Large intestine (tissue), 12 donors: ENCODE results near the gene MRTO4. TPM values are rescaled to one million over a fixed set of nuclear protein-coding genes. Genes with fewer than 3 reads are reported as not detected.
A peak's percentile ranks its signal among the peaks of the same experiment; 100 is the strongest.

Experiments used
- DNase-seq, 2 donors: peaks; one replicate each; pipeline versions ENCODE4 v3.0.0 to v3.0.0-alpha.2; 2013
- H3K27ac ChIP-seq: one replicate; pipeline ENCODE4 v1.5.1; 2013; ENCODE audit warnings: low read length
- H3K27me3 ChIP-seq: 2 replicates; pipeline ENCODE4 v1.6.1; 2013; ENCODE audit warnings: low read length; ENCODE audit not compliant: control insufficient read depth, insufficient read depth
- H3K36me3 ChIP-seq: 2 replicates; pipeline ENCODE4 v1.6.1; 2013; ENCODE audit warnings: low read length; ENCODE audit not compliant: control insufficient read depth, insufficient read depth
- H3K4me1 ChIP-seq: one replicate; pipeline ENCODE4 v1.6.1; 2013; ENCODE audit warnings: low read length; ENCODE audit not compliant: control insufficient read depth, insufficient read depth
- H3K4me3 ChIP-seq: one replicate; pipeline ENCODE4 v1.5.1; 2013; ENCODE audit warnings: low read length
- H3K9me3 ChIP-seq: one replicate; pipeline ENCODE4 v1.6.1; 2013; ENCODE audit warnings: mild to moderate bottlenecking, low read depth, low read length, moderate library complexity; ENCODE audit not compliant: control insufficient read depth
- WGBS: methylation state at CpG from one replicate; pipeline ENCODE4 v1.1.5; 2013; ENCODE audit warnings: low lambda C conversion rate; ENCODE audit not compliant: insufficient coverage; 5-methylcytosine and 5-hydroxymethylcytosine counted together
- long read RNA-seq, 11 donors: transcript quantifications; one replicate each; lab custom pipeline, GENCODE V29; 2026
- polyA plus RNA-seq: library from polyadenylated mRNA; unstranded; fragments of 120-200 nt; gene quantifications from one replicate; pipeline ENCODE4 v1.2.1, GENCODE V29; 2013

Gene MRTO4
- 27.4 TPM for polyA plus RNA-seq
- long read RNA-seq, donor 1, transcript MRTO4-201 (8 exons, 2,315 nt), result major isoform, 6 of 6 reads
- long read RNA-seq, donor 1, partial matches to known transcripts, result 0 of 6 reads
- long read RNA-seq, donor 1, other reads (novel, unspliced or antisense), result 0 of 6 reads
- long read RNA-seq, donor 2, transcript MRTO4-201 (8 exons, 2,315 nt), result major isoform, 15 of 20 reads
- long read RNA-seq, donor 2, partial matches to known transcripts, result 0 of 20 reads
- long read RNA-seq, donor 2, other reads (novel, unspliced or antisense), result 5 of 20 reads
- long read RNA-seq, donor 3, result 0 reads
- long read RNA-seq, donor 4, partial matches to known transcripts, result 0 of 2 reads
- long read RNA-seq, donor 4, other reads (novel, unspliced or antisense), result 0 of 2 reads
- long read RNA-seq, donor 5, partial matches to known transcripts, result 0 of 6 reads
- long read RNA-seq, donor 5, other reads (novel, unspliced or antisense), result 0 of 6 reads
- long read RNA-seq, donor 6, transcript MRTO4-201 (8 exons, 2,315 nt), result major isoform, 13 of 13 reads
- long read RNA-seq, donor 6, partial matches to known transcripts, result 0 of 13 reads
- long read RNA-seq, donor 6, other reads (novel, unspliced or antisense), result 0 of 13 reads
- long read RNA-seq, donor 7, transcript MRTO4-201 (8 exons, 2,315 nt), result major isoform, 6 of 6 reads
- long read RNA-seq, donor 7, partial matches to known transcripts, result 0 of 6 reads
- long read RNA-seq, donor 7, other reads (novel, unspliced or antisense), result 0 of 6 reads
- long read RNA-seq, donor 8, transcript MRTO4-201 (8 exons, 2,315 nt), result major isoform, 7 of 9 reads
- long read RNA-seq, donor 8, partial matches to known transcripts, result 0 of 9 reads
- long read RNA-seq, donor 8, other reads (novel, unspliced or antisense), result 0 of 9 reads
- long read RNA-seq, donor 9, transcript MRTO4-201 (8 exons, 2,315 nt), result major isoform, 11 of 12 reads
- long read RNA-seq, donor 9, partial matches to known transcripts, result 0 of 12 reads
- long read RNA-seq, donor 9, other reads (novel, unspliced or antisense), result 0 of 12 reads
- long read RNA-seq, donor 10, transcript MRTO4-201 (8 exons, 2,315 nt), result major isoform, 9 of 119 reads
- long read RNA-seq, donor 10, partial matches to known transcripts, result 105 of 119 reads
- long read RNA-seq, donor 10, other reads (novel, unspliced or antisense), result 5 of 119 reads
- long read RNA-seq, donor 11, transcript MRTO4-201 (8 exons, 2,315 nt), result major isoform, 9 of 9 reads
- long read RNA-seq, donor 11, partial matches to known transcripts, result 0 of 9 reads
- long read RNA-seq, donor 11, other reads (novel, unspliced or antisense), result 0 of 9 reads

DNA sequence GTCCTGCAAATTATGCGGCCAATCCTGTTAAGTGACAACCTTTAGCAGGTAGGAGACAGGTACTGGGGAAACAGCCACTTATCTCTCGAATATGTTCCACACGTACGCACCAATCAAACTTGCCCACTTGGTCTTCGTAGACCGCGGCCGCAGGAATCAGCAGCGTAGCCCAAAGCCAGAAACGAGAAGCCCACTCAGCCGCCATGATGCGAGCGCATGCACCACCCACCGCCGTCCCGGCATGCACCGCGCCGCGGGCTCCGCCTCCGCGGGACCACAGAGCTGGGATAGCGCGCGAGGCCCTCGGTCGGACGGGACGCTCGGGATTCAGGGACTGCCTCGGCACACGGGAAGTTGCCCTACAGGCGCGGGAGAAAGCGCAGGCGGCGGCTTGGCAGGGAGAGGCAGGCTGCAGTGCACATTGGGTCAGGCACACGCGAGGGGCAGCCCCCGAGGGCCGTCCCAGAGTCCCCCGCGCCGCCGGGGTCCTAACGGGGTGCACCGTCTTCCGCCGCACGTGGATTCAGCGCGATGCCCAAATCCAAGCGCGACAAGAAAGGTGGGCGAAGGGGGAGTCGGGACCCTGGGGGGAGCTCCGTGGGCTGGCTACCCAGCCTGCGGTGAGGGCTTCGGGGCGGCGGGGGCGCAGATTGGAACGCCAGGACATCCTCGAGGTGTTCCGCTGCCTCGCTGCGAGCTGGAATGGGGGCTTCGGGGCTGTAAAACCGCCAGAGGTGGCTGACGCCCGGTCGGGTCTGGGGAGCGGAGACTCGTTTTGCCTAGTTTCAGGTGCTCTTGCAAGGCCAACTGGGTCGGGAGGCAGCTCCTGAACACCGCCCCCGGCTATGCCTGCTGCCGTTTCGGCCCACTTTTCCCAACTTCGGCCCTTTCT lies at the start of gene MRTO4, which contains the start of gene EMC1:
Gene MRTO4, plus strand, starts transcription at position 501 of the 892 bp plus-strand sequence. Its CDS starts 31 bp downstream, at position 532.
Gene EMC1, minus strand, starts transcription at position 220 of the 892 bp plus-strand sequence. Its CDS starts 15 bp downstream, at position 205.
- no CpG with 5 or more reads among the region's 81 CpGs for WGBS
- no peaks in the 10 kb centered on the region for H3K27me3 ChIP-seq
- H3K4me3 ChIP-seq, result peak within 1 kb of the TSS; percentile 61
- DNase-seq, result peak; percentile 71 to 90
- peak within 1 kb of the TSS; percentile 94 for H3K27ac ChIP-seq
- peaks cover 19% of the 10 kb centered on the region for H3K36me3 ChIP-seq
- no peaks in the 10 kb centered on the region for H3K9me3 ChIP-seq
- H3K4me1 ChIP-seq, result peaks cover 12% of the 10 kb centered on the region

DNA sequence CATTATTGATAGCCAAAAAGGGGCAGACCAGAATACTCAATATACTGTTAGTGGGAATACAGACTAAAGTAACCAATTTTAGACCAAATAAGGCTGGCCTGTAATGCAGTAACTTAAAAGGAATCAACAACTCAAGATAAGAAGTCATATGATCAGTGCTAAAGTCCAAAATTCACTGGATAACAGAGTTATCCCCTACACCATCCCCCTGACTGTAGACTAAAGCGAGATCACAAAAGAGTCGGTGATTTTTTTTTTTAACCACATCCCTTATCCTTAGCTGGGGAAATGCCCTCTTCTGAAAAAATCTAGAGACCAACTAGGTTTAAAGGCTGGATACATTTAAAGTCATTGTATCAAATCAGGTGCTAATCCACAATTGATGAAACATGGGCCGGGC lies 49.2 kb upstream of the MRTO4 start:
- Histone ChIP-seq H3K9me3 (no peaks in the 10 kb centered on the region), H3K27ac (peak overlapping the region; percentile 62), H3K4me3 (no peak overlapping the region), H3K4me1 (peaks cover 18% of the 10 kb centered on the region), H3K27me3 (no peaks in the 10 kb centered on the region), H3K36me3 (peaks cover 29% of the 10 kb centered on the region)
- peak; percentile 38 to 69 for DNase-seq
- 33% methylated on average over 1 of the region's 3 CpGs for WGBS

DNA sequence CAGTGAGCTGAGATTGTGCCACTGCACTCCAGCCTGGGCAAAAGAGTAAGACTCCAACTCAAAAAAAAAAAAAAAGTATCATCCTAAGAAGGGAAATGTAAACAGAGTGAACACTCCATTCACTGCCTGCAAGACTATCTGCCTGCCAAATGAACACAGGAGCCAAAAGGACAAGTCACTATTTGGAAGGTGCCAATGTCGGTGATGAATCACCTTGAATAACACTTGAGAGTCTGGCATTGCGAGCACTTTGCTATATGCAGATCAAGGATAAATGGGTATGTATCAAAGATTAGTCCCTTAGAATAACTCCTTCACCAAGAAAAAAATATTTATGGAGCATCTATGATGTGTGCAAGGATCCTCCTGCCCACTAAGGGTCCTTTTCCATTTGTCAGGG lies 48.2 kb upstream of the MRTO4 start:
- no peak for DNase-seq
- Histone ChIP-seq H3K4me3 (no peak overlapping the region), H3K4me1 (peaks cover 18% of the 10 kb centered on the region), H3K27ac (no peak overlapping the region), H3K9me3 (no peaks in the 10 kb centered on the region), H3K27me3 (no peaks in the 10 kb centered on the region), H3K36me3 (peaks cover 18% of the 10 kb centered on the region)
- no CpG with 5 or more reads among the region's 2 CpGs for WGBS

DNA sequence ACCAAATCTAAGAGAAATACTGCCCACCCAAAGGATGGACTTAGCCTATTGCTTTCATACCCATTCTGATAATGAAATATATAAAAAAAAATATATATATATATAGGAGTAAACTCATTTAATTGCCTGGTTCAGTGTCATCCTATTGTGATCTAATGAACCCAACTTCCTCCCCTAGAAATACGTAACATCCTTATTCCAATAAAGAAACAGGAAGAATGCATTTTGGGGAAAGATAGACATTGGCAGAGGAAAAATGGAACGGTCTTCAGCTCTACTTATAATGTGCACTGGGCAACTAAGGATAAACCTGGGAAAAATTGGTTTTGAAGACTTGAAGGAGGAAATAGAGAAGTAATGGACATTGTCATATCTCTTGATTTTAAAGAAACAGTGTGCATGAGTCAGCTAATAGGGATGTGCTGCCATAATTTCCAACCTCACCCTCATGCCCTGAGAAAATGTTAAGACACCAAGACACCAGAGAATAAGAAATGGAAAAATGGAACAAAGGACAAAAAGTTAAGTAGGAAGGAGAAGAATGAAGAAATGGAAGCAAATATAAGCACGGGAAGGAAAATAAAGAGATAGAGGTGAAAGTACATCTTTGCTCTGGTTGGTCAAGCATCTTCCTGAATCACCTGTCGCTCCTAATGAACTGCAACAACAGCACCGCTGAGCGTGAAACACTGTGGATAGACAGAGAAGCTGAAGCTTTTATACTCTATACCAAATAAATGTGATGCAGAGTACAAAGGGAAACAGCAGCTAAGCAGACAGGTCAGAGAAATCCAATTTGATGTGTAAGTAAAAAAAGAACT lies 46.9 kb upstream of the MRTO4 start:
- H3K4me1 ChIP-seq, result peaks cover 22% of the 10 kb centered on the region
- no peaks in the 10 kb centered on the region for H3K27me3 ChIP-seq
- DNase-seq, result no peak
- peaks cover 6% of the 10 kb centered on the region for H3K36me3 ChIP-seq
- no peaks in the 10 kb centered on the region for H3K9me3 ChIP-seq
- no peak overlapping the region for H3K4me3 ChIP-seq
- WGBS, result 90% methylated on average over 2 of the region's 6 CpGs
- H3K27ac ChIP-seq, result no peak overlapping the region

DNA sequence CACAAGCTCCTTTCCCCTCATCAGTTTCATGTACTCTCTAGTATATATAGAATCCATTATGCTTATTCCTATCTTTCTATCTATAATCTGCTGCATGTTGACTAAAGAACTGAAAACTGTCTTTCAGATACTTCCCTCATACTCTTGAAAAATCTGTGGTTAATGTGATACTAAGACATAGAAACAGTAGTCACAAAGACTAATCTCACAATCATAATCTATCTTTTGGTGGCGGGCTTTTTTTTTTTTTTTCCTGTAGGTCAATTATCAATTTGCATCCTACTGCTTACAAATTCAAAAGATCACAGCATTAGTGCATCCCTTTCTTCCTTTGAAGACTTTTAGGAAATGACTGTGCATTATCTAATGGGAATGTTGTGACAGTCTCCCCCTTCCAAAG lies 46.2 kb upstream of the MRTO4 start:
- WGBS, result no CpG with 5 or more reads among the region's 1 CpG
- Histone ChIP-seq H3K9me3 (no peaks in the 10 kb centered on the region), H3K4me1 (peaks cover 22% of the 10 kb centered on the region), H3K36me3 (peaks cover 4% of the 10 kb centered on the region), H3K27ac (no peak overlapping the region), H3K27me3 (no peaks in the 10 kb centered on the region), H3K4me3 (no peak overlapping the region)
- no peak for DNase-seq

DNA sequence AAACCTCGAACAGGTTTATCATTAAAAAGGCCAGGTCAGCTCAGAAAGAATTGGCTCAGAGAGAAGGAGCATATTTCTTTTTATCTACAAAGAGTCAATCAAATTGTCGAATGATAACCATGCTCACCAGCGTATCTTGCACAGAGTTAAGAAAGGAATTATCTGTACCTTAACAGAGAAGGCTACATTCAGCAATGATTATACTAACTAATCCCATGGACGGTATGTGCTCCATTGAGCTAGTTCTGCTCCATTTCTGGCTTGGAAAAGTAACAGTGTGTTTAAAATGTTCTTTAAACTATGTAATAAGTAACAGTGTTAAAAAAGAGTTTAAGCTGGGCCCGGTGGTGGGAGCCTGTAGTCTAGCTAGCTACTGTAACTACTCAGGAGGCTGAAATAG lies 45.8 kb upstream of the MRTO4 start:
- Histone ChIP-seq H3K36me3 (peaks cover under 1% of the 10 kb centered on the region), H3K4me1 (peaks cover 22% of the 10 kb centered on the region), H3K27ac (no peak overlapping the region)

DNA sequence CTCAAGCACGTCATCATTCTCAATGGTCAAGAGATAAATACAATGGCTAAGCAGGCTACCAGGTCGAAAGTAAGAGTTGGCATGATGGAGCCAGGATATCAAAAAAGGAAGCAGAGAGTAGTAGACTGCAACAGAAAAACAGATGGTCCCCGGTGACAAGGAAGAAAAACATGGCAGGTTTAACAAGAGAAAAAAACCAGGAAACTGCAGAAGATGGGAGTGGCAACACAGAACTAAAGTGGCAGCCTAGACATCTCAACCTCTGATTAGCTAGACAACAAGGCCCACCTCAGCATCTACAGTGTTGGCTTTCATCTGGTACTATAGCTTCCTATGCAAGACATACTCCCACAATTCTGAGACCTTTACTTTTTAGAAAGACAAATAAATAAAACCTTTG lies 44.7 kb upstream of the MRTO4 start:
- Histone ChIP-seq H3K4me1 (peaks cover 25% of the 10 kb centered on the region), H3K4me3 (no peak overlapping the region), H3K27ac (no peak overlapping the region), H3K9me3 (no peaks in the 10 kb centered on the region), H3K36me3 (no peaks in the 10 kb centered on the region), H3K27me3 (no peaks in the 10 kb centered on the region)
- WGBS, result 89% methylated on average over 3 of the region's 3 CpGs
- no peak for DNase-seq

More for the DNA sequence above, 45.8 kb upstream of the MRTO4 start:
- Histone ChIP-seq H3K27me3 (no peaks in the 10 kb centered on the region), H3K4me3 (no peak overlapping the region), H3K9me3 (no peaks in the 10 kb centered on the region)
- DNase-seq, result no peak
- WGBS, result no CpG with 5 or more reads among the region's 5 CpGs

DNA sequence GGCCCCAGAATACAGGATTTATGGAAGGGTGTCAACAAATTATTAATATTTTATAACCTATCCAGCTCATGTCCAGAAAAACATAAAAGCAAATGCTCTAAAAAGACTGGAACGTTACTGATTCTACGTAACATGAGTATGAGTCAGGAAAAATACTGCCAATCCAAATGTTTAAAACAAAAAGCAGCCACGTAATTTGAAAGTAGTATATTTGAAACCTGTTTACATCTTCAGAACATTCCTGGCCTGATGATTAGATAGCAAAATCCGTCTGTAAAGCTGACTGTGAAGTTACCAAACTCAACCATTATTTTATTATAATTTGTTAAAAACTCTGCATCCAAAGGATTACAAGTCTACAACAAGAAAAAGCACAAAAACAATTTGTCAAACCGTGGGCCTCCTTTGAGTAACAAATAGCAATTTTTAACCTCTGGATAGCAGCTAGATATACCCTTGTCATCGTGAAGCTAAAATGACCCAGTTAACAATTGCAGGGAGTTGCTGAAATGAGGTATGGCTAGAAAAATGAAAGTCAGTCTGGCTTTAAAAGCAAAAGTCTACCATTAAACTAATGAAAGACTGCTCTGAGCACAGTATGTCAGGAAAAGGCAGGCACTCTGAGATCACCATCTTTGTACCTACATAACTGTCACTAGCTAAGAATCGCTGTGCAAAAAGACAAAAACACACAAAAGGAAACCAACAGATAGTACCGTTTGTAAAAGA lies 42.7 kb upstream of the MRTO4 start:
- Histone ChIP-seq H3K27ac (peak overlapping the region; percentile 89), H3K4me1 (peaks cover 17% of the 10 kb centered on the region), H3K36me3 (peaks cover 2% of the 10 kb centered on the region), H3K9me3 (no peaks in the 10 kb centered on the region), H3K4me3 (peak overlapping the region; percentile 99), H3K27me3 (no peaks in the 10 kb centered on the region)
- DNase-seq, result no peak
- 37% methylated on average over 4 of the region's 8 CpGs for WGBS
